Neural progenitor cell (in vitro differentiated cells): ENCODE measurements around the gene ARMH4. TPM values are rescaled to one million over a fixed set of nuclear protein-coding genes. Genes with fewer than 3 reads are reported as not detected.

Experiments
- DNase-seq: peaks from one replicate; pipeline ENCODE4 v3.0.0-alpha.2; 2016; ENCODE audit warnings: low spot score
- H2AFZ ChIP-seq: fragments of 200-600 bp; sonication (generic); replicated peaks from 2 replicates; pipeline ENCODE4 v1.6.1; 2016; ENCODE audit warnings: antibody characterized with exemption
- H3F3A ChIP-seq: fragments of 200-600 bp; sonication (generic); 2 replicates; pipeline ENCODE4 v1.6.1; 2016; ENCODE audit warnings: antibody characterized with exemption, low read depth
- H3K27ac ChIP-seq: fragments of 200-600 bp; sonication (generic); 2 replicates; pipeline ENCODE4 v1.5.1; 2016; ENCODE audit warnings: mild to moderate bottlenecking
- H3K27me3 ChIP-seq: fragments of 200-600 bp; sonication (generic); 2 replicates; pipeline ENCODE4 v1.6.1; 2016; ENCODE audit warnings: mild to moderate bottlenecking, moderate library complexity
- H3K36me3 ChIP-seq: fragments of 200-600 bp; sonication (generic); 2 replicates; pipeline ENCODE4 v1.5.1; 2016
- H3K4me1 ChIP-seq: fragments of 200-600 bp; sonication (generic); 2 replicates; pipeline ENCODE4 v1.6.1; 2016; ENCODE audit warnings: mixed run types
- H3K4me2 ChIP-seq: fragments of 200-600 bp; sonication (generic); 2 replicates; pipeline ENCODE4 v1.6.1; 2016
- H3K4me3 ChIP-seq: fragments of 200-600 bp; sonication (generic); 2 replicates; pipeline ENCODE4 v1.5.1; 2016
- H3K79me2 ChIP-seq: fragments of 200-600 bp; sonication (generic); 2 replicates; pipeline ENCODE4 v1.6.1; 2016; ENCODE audit warnings: low read depth
- H3K9ac ChIP-seq: fragments of 200-600 bp; sonication (generic); 2 replicates; pipeline ENCODE4 v1.6.1; 2016
- H3K9me3 ChIP-seq: fragments of 200-600 bp; sonication (generic); 2 replicates; pipeline ENCODE4 v1.5.1; 2016; ENCODE audit warnings: low read depth
- H4K20me1 ChIP-seq: fragments of 200-600 bp; sonication (generic); 2 replicates; pipeline ENCODE4 v1.6.1; 2016; ENCODE audit warnings: low read depth
- H3K27ac Mint-ChIP-seq: 3 replicates; pipeline ENCODE4 v1.8.0; 2021; ENCODE audit warnings: mixed read lengths
- H3K27me3 Mint-ChIP-seq: 2 replicates; pipeline ENCODE4 v1.8.0; 2022; ENCODE audit warnings: low read depth, mild to moderate bottlenecking, inconsistent platforms, moderate library complexity, mixed read lengths; ENCODE audit not compliant: insufficient read depth
- H3K36me3 Mint-ChIP-seq: 3 replicates; pipeline ENCODE4 v1.8.0; 2021; ENCODE audit warnings: mixed read lengths
- H3K4me1 Mint-ChIP-seq: 3 replicates; pipeline ENCODE4 v1.8.0; 2021; ENCODE audit warnings: mixed read lengths
- H3K4me3 Mint-ChIP-seq: 3 replicates; pipeline ENCODE4 v1.8.0; 2021; ENCODE audit warnings: mild to moderate bottlenecking, moderate library complexity, mixed read lengths
- H3K9me3 Mint-ChIP-seq: 3 replicates; pipeline ENCODE4 v1.8.0; 2020; ENCODE audit warnings: mixed read lengths
- EZH2 ChIP-seq: fragments of 200-600 bp; sonication (generic); IDR thresholded peaks from 2 replicates; pipeline ENCODE4 v1.6.1; 2017; ENCODE audit warnings: antibody characterized with exemption, mild to moderate bottlenecking, moderate library complexity
- EZH2phosphoT487 ChIP-seq: fragments of 200-600 bp; sonication (generic); IDR thresholded peaks from 2 replicates; pipeline ENCODE4 v1.6.1; 2017; ENCODE audit warnings: antibody characterized with exemption
- total RNA-seq: library from RNA; depleted of rRNA; stranded (reverse); fragments of >200 nt; gene quantifications from 2 replicates; pipeline ENCODE4 v1.2.3, GENCODE V29; 2015; ENCODE audit warnings: low replicate concordance
- TF ChIP-seq, protein P1 (sequence below): fragments of 200-600 bp; sonication (generic); IDR thresholded peaks from 2 replicates; pipeline ENCODE4 v1.5.1; 2017; ENCODE audit warnings: antibody characterized with exemption, mild to moderate bottlenecking

Gene ARMH4
- total RNA-seq, 1 donor from 2014 or later, result 29.0 TPM

DNA sequence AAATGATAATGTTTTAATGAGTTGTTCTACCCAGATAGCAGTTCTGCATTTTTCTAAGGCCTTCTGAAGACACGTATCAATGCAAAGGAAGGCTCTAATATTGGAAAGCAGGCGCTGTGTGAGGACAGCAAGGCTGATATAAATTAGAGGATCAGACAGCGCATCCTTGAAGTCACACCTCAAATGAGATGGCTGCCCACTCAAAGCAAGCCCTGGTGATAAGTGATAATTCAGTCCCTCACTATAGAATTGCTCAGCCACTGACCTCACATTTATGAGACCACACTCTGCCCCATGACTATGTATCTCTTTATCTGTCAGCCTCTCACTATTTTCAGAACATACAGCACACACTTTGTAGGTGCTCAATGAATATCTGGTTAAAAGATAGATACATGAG is 62.4 kb downstream of the ARMH4 start:
- H3K4me3 Mint-ChIP-seq, result no peak overlapping the region
- no peaks in the 10 kb centered on the region for H3K27me3 Mint-ChIP-seq
- no peaks in the 10 kb centered on the region for H4K20me1 ChIP-seq
- H3K9me3 Mint-ChIP-seq, result no peaks in the 10 kb centered on the region
- H3F3A ChIP-seq, result no peaks in the 10 kb centered on the region
- no peaks in the 10 kb centered on the region for H3K79me2 ChIP-seq
- TF ChIP-seq EZH2phosphoT487 (no peak), EZH2 (no peak)
- TF ChIP-seq, protein P1, sequence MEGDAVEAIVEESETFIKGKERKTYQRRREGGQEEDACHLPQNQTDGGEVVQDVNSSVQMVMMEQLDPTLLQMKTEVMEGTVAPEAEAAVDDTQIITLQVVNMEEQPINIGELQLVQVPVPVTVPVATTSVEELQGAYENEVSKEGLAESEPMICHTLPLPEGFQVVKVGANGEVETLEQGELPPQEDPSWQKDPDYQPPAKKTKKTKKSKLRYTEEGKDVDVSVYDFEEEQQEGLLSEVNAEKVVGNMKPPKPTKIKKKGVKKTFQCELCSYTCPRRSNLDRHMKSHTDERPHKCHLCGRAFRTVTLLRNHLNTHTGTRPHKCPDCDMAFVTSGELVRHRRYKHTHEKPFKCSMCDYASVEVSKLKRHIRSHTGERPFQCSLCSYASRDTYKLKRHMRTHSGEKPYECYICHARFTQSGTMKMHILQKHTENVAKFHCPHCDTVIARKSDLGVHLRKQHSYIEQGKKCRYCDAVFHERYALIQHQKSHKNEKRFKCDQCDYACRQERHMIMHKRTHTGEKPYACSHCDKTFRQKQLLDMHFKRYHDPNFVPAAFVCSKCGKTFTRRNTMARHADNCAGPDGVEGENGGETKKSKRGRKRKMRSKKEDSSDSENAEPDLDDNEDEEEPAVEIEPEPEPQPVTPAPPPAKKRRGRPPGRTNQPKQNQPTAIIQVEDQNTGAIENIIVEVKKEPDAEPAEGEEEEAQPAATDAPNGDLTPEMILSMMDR, result no peak
- H3K36me3 ChIP-seq, result no peaks in the 10 kb centered on the region
- H3K4me2 ChIP-seq, result no peak overlapping the region
- H3K4me1 Mint-ChIP-seq, result no peaks in the 10 kb centered on the region
- H3K9me3 ChIP-seq, result no peaks in the 10 kb centered on the region
- H2AFZ ChIP-seq, result no peak overlapping the region
- peaks cover 4% of the 10 kb centered on the region for H3K36me3 Mint-ChIP-seq
- no peak for DNase-seq
- no peak overlapping the region for H3K27ac ChIP-seq
- H3K4me1 ChIP-seq, result no peaks in the 10 kb centered on the region
- no peaks in the 10 kb centered on the region for H3K27me3 ChIP-seq
- H3K9ac ChIP-seq, result no peak overlapping the region
- H3K4me3 ChIP-seq, result no peak overlapping the region
- no peak overlapping the region for H3K27ac Mint-ChIP-seq

DNA sequence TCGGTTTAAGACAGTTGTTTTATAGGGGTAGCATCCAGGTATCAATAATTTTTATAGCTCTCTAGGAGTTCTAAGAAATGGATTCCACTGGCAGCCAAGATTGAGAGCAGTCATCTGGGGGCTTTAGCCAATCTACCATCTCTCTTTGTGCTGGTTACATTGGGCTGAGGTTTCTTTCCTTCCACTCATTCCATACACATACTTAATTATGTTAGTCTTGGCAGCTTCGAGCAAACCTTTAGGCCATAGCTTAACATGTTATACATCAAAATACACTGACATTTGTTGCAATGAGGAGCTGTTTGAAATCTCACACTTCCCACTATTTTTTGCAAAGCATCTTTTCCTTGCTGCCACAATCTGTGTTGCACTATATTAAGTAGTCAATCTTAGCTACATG is 63.1 kb downstream of the ARMH4 start:
- H3K9me3 Mint-ChIP-seq, result no peaks in the 10 kb centered on the region
- no peaks in the 10 kb centered on the region for H3F3A ChIP-seq
- H3K4me1 ChIP-seq, result no peaks in the 10 kb centered on the region
- H4K20me1 ChIP-seq, result no peaks in the 10 kb centered on the region
- TF ChIP-seq EZH2, result no peak
- TF ChIP-seq EZH2phosphoT487, result no peak
- H3K27me3 Mint-ChIP-seq, result no peaks in the 10 kb centered on the region
- H3K79me2 ChIP-seq, result no peaks in the 10 kb centered on the region
- no peaks in the 10 kb centered on the region for H3K36me3 ChIP-seq
- no peak overlapping the region for H3K4me3 Mint-ChIP-seq
- no peak overlapping the region for H3K27ac ChIP-seq
- DNase-seq, result no peak
- no peaks in the 10 kb centered on the region for H3K9me3 ChIP-seq
- no peak overlapping the region for H3K9ac ChIP-seq
- H2AFZ ChIP-seq, result no peak overlapping the region
- H3K4me3 ChIP-seq, result no peak overlapping the region
- no peak overlapping the region for H3K4me2 ChIP-seq
- H3K4me1 Mint-ChIP-seq, result no peaks in the 10 kb centered on the region
- no peaks in the 10 kb centered on the region for H3K27me3 ChIP-seq
- H3K36me3 Mint-ChIP-seq, result peaks cover 2% of the 10 kb centered on the region
- no peak overlapping the region for H3K27ac Mint-ChIP-seq

DNA sequence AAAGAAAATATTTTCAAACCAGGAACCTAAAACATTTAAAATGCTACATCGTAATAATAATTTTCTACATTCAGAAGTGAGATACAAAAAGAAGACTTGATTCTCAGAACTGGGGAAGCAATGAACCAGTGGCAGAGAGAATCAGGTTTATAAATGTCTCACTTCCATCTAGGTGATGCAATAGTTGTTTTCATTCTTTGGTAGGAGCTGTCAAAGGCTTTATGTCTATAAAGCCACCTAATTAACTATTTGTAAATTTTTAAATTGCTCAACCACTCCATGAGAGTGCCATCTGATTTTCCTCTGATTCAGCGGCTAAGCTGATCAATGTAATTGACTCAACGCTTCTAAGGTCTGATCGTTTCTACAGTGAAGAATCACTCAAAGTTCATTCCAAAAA is 66.1 kb downstream of the ARMH4 start:
- no peak overlapping the region for H3K4me3 Mint-ChIP-seq

DNA sequence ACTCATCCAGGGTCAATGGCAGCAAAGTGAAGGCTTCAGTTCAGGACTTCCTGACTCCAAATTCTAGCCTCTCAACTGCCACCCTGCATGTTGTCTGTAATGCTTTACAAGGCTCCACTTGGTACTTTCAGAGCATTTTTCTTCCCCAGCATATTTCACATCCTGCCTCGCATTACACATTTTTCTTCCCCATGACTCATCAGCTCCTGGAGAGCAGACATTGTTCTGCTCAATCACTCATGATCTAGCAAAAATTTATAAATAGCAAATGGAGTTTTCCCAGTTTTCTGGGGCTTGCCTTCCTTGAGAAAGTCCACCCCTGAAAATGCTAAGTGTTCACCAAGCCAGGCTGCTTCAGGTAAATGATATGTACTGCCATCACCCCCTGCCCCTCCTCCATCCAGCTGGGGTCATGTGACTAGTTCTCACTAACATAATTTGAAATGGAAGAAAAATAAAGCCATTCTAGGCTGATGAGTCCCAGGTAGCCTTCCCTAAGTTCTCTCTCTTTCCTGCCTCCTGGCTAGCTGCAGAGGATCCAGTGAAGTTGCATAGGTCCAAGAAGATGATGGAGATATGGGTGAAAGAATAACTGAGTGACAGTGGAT is 69.4 kb downstream of the ARMH4 start:
- TF ChIP-seq EZH2phosphoT487, result no peak
- TF ChIP-seq, protein P1, result no peak
- no peak for TF ChIP-seq EZH2
- no peak overlapping the region for H3K4me3 ChIP-seq
- H3K27ac ChIP-seq, result no peak overlapping the region

More for the DNA sequence above, 66.1 kb downstream of the ARMH4 start:
- Histone ChIP-seq H3K79me2 (no peaks in the 10 kb centered on the region), H3F3A (no peaks in the 10 kb centered on the region), H3K9ac (no peak overlapping the region), H3K4me2 (no peak overlapping the region), H3K4me1 (no peaks in the 10 kb centered on the region), H3K27me3 (no peaks in the 10 kb centered on the region), H3K36me3 (no peaks in the 10 kb centered on the region), H4K20me1 (no peaks in the 10 kb centered on the region), H3K9me3 (no peaks in the 10 kb centered on the region), H3K4me3 (no peak overlapping the region), H2AFZ (no peak overlapping the region), H3K27ac (no peak overlapping the region)
- no peak for DNase-seq
- Mint-ChIP-seq H3K27ac (no peak overlapping the region), H3K4me1 (peaks cover 12% of the 10 kb centered on the region), H3K27me3 (no peaks in the 10 kb centered on the region), H3K9me3 (no peaks in the 10 kb centered on the region), H3K36me3 (peaks cover 2% of the 10 kb centered on the region)
- no peak for TF ChIP-seq EZH2
- TF ChIP-seq, protein P1, result no peak
- TF ChIP-seq EZH2phosphoT487, result no peak

More for the DNA sequence above, 69.4 kb downstream of the ARMH4 start:
- no peaks in the 10 kb centered on the region for H3K9me3 Mint-ChIP-seq
- H3K27me3 ChIP-seq, result no peaks in the 10 kb centered on the region
- H3K27ac Mint-ChIP-seq, result no peak overlapping the region
- H3K79me2 ChIP-seq, result no peaks in the 10 kb centered on the region
- peaks cover 20% of the 10 kb centered on the region for H3K4me1 Mint-ChIP-seq
- no peak overlapping the region for H2AFZ ChIP-seq
- no peak overlapping the region for H3K4me3 Mint-ChIP-seq
- H3K4me2 ChIP-seq, result no peak overlapping the region
- H4K20me1 ChIP-seq, result no peaks in the 10 kb centered on the region
- no peak overlapping the region for H3K9ac ChIP-seq
- no peaks in the 10 kb centered on the region for H3K36me3 ChIP-seq
- no peaks in the 10 kb centered on the region for H3F3A ChIP-seq
- H3K36me3 Mint-ChIP-seq, result no peaks in the 10 kb centered on the region
- H3K27me3 Mint-ChIP-seq, result peaks cover 2% of the 10 kb centered on the region
- no peak for DNase-seq
- H3K9me3 ChIP-seq, result no peaks in the 10 kb centered on the region
- H3K4me1 ChIP-seq, result no peaks in the 10 kb centered on the region
